8988T (cell line): ENCODE results near the gene SMARCA5.
A peak's percentile ranks its signal among the peaks of the same experiment; 100 is the strongest.
"Not testable (repeated sequence)": the region's sequence is repeated elsewhere in the genome, so short reads cannot be mapped to it uniquely, and the experiment has no call there.

Experiments
- DNase-seq: peaks from one replicate; pipeline ENCODE4 v3.0.0; 2011

The SMARCA5 gene

GRCh38 chr4:143513314-143514168, at the start of gene SMARCA5:
Gene SMARCA5 (plus strand): TSS chr4:143513702. CDS start chr4:143513925, 223 bp downstream.
- peak; percentile 51 for DNase-seq

- DNase-seq, result no peak
Measured at GRCh38 chr4:143473334-143474126, 40.0 kb upstream of the SMARCA5 start.

GRCh38 chr4:143477487-143477886, 36.0 kb upstream of the SMARCA5 start:
- DNase-seq, result no peak

- DNase-seq, result no peak
Measured at GRCh38 chr4:143481361-143481760, 32.1 kb upstream of the SMARCA5 start.

GRCh38 chr4:143482840-143483239, 30.7 kb upstream of the SMARCA5 start:
- DNase-seq, result peak; percentile 8

- no peak for DNase-seq
Measured at GRCh38 chr4:143486314-143486713, 27.2 kb upstream of the SMARCA5 start.

- no peak for DNase-seq
Measured at GRCh38 chr4:143488687-143489086, 24.8 kb upstream of the SMARCA5 start.

- no peak for DNase-seq
Measured at GRCh38 chr4:143489106-143489505, 24.4 kb upstream of the SMARCA5 start.

GRCh38 chr4:143498021-143498420, 15.5 kb upstream of the SMARCA5 start:
- no peak for DNase-seq

GRCh38 chr4:143502231-143502630, 11.3 kb upstream of the SMARCA5 start:
- DNase-seq, result no peak

- DNase-seq, result no peak
Measured at GRCh38 chr4:143506031-143506430, 7.5 kb upstream of the SMARCA5 start.

- DNase-seq, result no peak
Measured at GRCh38 chr4:143511906-143512305, 1.6 kb upstream of the SMARCA5 start.

- DNase-seq, result no peak
Measured at GRCh38 chr4:143512978-143513313, 556 bp upstream of the SMARCA5 start.

- DNase-seq, result no peak
Measured at GRCh38 chr4:143514169-143514495, 630 bp downstream of the SMARCA5 start.

- peak; percentile 5 for DNase-seq
Measured at GRCh38 chr4:143514497-143514896, 995 bp downstream of the SMARCA5 start.

- DNase-seq, result no peak
Measured at GRCh38 chr4:143514901-143515300, 1.4 kb downstream of the SMARCA5 start.

- DNase-seq, result no peak
Measured at GRCh38 chr4:143515905-143516304, 2.4 kb downstream of the SMARCA5 start.

GRCh38 chr4:143517764-143518163, 4.3 kb downstream of the SMARCA5 start:
- DNase-seq, result no peak

GRCh38 chr4:143524211-143524610, 10.7 kb downstream of the SMARCA5 start:
- no peak for DNase-seq

- not testable (repeated sequence) for DNase-seq
Measured at GRCh38 chr4:143528046-143528445, 14.5 kb downstream of the SMARCA5 start.

GRCh38 chr4:143531380-143531779, 17.9 kb downstream of the SMARCA5 start:
- DNase-seq, result no peak

GRCh38 chr4:143531788-143532491, 18.4 kb downstream of the SMARCA5 start:
- no peak for DNase-seq

GRCh38 chr4:143538979-143539669, 25.6 kb downstream of the SMARCA5 start:
- DNase-seq, result no peak
